Measurements from ENCODE around the gene FAM120A.

The FAM120A gene

GRCh38 chr9:93475108-93475507 is 23.6 kb downstream of the FAM120A start:
- H3K14ac ChIP-seq (ENCODE audit: low read length in 2 of 2), result no peak overlapping the region
- H3K4me3 ChIP-seq (ENCODE audit: insufficient read depth in 1 of 2, low read depth in 1 of 2, low read length in 2 of 2), result no peak overlapping the region
- H2BK15ac ChIP-seq (ENCODE audit: low read depth, poor library complexity, severe bottlenecking), result no peak overlapping the region
- no peak for DNase-seq
- no peak overlapping the region for H2BK120ac ChIP-seq (ENCODE audit: low read depth, low read length)
- no peak overlapping the region for H3K4ac ChIP-seq (ENCODE audit: low read depth in 1 of 2, low read length in 2 of 2)
- peaks cover under 1 to 33% of the 10 kb centered on the region in 2 experiments for H3K36me3 ChIP-seq (ENCODE audit: control insufficient read depth in 1 of 2, insufficient read depth in 2 of 2, low read depth in 1 of 2, low read length in 2 of 2)
- no peak overlapping the region for H3K9ac ChIP-seq (ENCODE audit: low read length)
- no peaks in the 10 kb centered on the region for H3K4me1 ChIP-seq (ENCODE audit: control insufficient read depth, insufficient read depth, low read depth, low read length)
- H3K9me3 ChIP-seq (ENCODE audit: control insufficient read depth, low read length), result no peaks in the 10 kb centered on the region
- no peak overlapping the region for H2BK12ac ChIP-seq (ENCODE audit: low read length in 2 of 2)
- H4K91ac ChIP-seq (ENCODE audit: low read length), result no peak overlapping the region
- H2AFZ ChIP-seq (ENCODE audit: low read depth, low read length), result no peak overlapping the region
- H3K79me1 ChIP-seq (replicated peaks; ENCODE audit: low read length, poor library complexity, severe bottlenecking), result peaks cover 5% of the 10 kb centered on the region
- H2AK5ac ChIP-seq (ENCODE audit: low read length, severe bottlenecking), result no peak overlapping the region
- no peak overlapping the region for H2BK5ac ChIP-seq (ENCODE audit: low read depth, low read length, poor library complexity, severe bottlenecking)
- WGBS, result 100% methylated on average over 1 of the region's 3 CpGs
- H3K4me2 ChIP-seq (ENCODE audit: low read length, poor library complexity, severe bottlenecking), result no peak overlapping the region
- no peak overlapping the region for H3K23ac ChIP-seq (ENCODE audit: low read length in 2 of 2)
- no peak overlapping the region for H3K27ac ChIP-seq (ENCODE audit: low read length, poor library complexity, severe bottlenecking)
- H3K27me3 ChIP-seq (ENCODE audit: control insufficient read depth in 1 of 2, insufficient read depth in 1 of 2, low read length in 2 of 2), result no peaks in the 10 kb centered on the region
- no peak overlapping the region for H4K8ac ChIP-seq (ENCODE audit: low read length)
- no peak overlapping the region for H3K18ac ChIP-seq (ENCODE audit: low read depth in 1 of 2, low read length in 2 of 2)

GRCh38 chr9:93475856-93476255 is 24.4 kb downstream of the FAM120A start:
- 91% methylated on average over 3 of the region's 3 CpGs for WGBS
- DNase-seq, result peak; percentile 34
- H3K36me3 ChIP-seq (ENCODE audit: control insufficient read depth in 1 of 2, insufficient read depth in 2 of 2, low read depth in 1 of 2, low read length in 2 of 2), result peaks cover 5 to 33% of the 10 kb centered on the region in 2 experiments

GRCh38 chr9:93476924-93477323 is 25.4 kb downstream of the FAM120A start:
- no peak overlapping the region for H2BK12ac ChIP-seq (ENCODE audit: low read length in 2 of 2)
- no peak for DNase-seq
- peaks cover 15% of the 10 kb centered on the region for H3K79me1 ChIP-seq (replicated peaks; ENCODE audit: low read length, poor library complexity, severe bottlenecking)
- H3K9me3 ChIP-seq (ENCODE audit: control insufficient read depth, low read length), result no peaks in the 10 kb centered on the region
- no peak overlapping the region for H4K8ac ChIP-seq (ENCODE audit: low read length)
- no peak overlapping the region for H2AFZ ChIP-seq (ENCODE audit: low read depth, low read length)
- no peak overlapping the region for H3K9ac ChIP-seq (ENCODE audit: low read length)
- no peak overlapping the region for H3K4ac ChIP-seq (ENCODE audit: low read depth in 1 of 2, low read length in 2 of 2)
- H3K4me2 ChIP-seq (ENCODE audit: low read length, poor library complexity, severe bottlenecking), result no peak overlapping the region
- H3K14ac ChIP-seq (ENCODE audit: low read length in 2 of 2), result no peak overlapping the region
- H3K18ac ChIP-seq (ENCODE audit: low read depth in 1 of 2, low read length in 2 of 2), result no peak overlapping the region
- H2BK120ac ChIP-seq (ENCODE audit: low read depth, low read length), result no peak overlapping the region
- H3K27ac ChIP-seq (ENCODE audit: low read length, poor library complexity, severe bottlenecking), result no peak overlapping the region
- H2BK5ac ChIP-seq (ENCODE audit: low read depth, low read length, poor library complexity, severe bottlenecking), result no peak overlapping the region
- H3K4me1 ChIP-seq (ENCODE audit: control insufficient read depth, insufficient read depth, low read depth, low read length), result peaks cover 5% of the 10 kb centered on the region
- no peak overlapping the region for H4K91ac ChIP-seq (ENCODE audit: low read length)
- no peaks in the 10 kb centered on the region for H3K27me3 ChIP-seq (ENCODE audit: control insufficient read depth in 1 of 2, insufficient read depth in 1 of 2, low read length in 2 of 2)
- peaks cover 7 to 27% of the 10 kb centered on the region in 2 experiments for H3K36me3 ChIP-seq (ENCODE audit: control insufficient read depth in 1 of 2, insufficient read depth in 2 of 2, low read depth in 1 of 2, low read length in 2 of 2)
- no peak overlapping the region for H2BK15ac ChIP-seq (ENCODE audit: low read depth, poor library complexity, severe bottlenecking)
- no peak overlapping the region for H2AK5ac ChIP-seq (ENCODE audit: low read length, severe bottlenecking)
- no peak overlapping the region for H3K4me3 ChIP-seq (ENCODE audit: insufficient read depth in 1 of 2, low read depth in 1 of 2, low read length in 2 of 2)
- no peak overlapping the region for H3K23ac ChIP-seq (ENCODE audit: low read length in 2 of 2)
- WGBS, result 78% methylated on average over 1 of the region's 4 CpGs

More at GRCh38 chr9:93475856-93476255, 24.4 kb downstream of the FAM120A start:
- no peak overlapping the region for H3K4me2 ChIP-seq (ENCODE audit: low read length, poor library complexity, severe bottlenecking)
- no peak overlapping the region for H2BK12ac ChIP-seq (ENCODE audit: low read length in 2 of 2)
- no peak overlapping the region for H3K4me3 ChIP-seq (ENCODE audit: insufficient read depth in 1 of 2, low read depth in 1 of 2, low read length in 2 of 2)
- no peak overlapping the region for H2AK5ac ChIP-seq (ENCODE audit: low read length, severe bottlenecking)
- H2AFZ ChIP-seq (ENCODE audit: low read depth, low read length), result no peak overlapping the region
- no peak overlapping the region for H3K23ac ChIP-seq (ENCODE audit: low read length in 2 of 2)
- H2BK5ac ChIP-seq (ENCODE audit: low read depth, low read length, poor library complexity, severe bottlenecking), result no peak overlapping the region
- H3K27me3 ChIP-seq (ENCODE audit: control insufficient read depth in 1 of 2, insufficient read depth in 1 of 2, low read length in 2 of 2), result no peaks in the 10 kb centered on the region
- H3K4me1 ChIP-seq (ENCODE audit: control insufficient read depth, insufficient read depth, low read depth, low read length), result peaks cover 3% of the 10 kb centered on the region
- no peak overlapping the region for H3K4ac ChIP-seq (ENCODE audit: low read depth in 1 of 2, low read length in 2 of 2)
- H2BK15ac ChIP-seq (ENCODE audit: low read depth, poor library complexity, severe bottlenecking), result no peak overlapping the region
- no peak overlapping the region for H4K91ac ChIP-seq (ENCODE audit: low read length)
- H4K8ac ChIP-seq (ENCODE audit: low read length), result no peak overlapping the region
- peaks cover 9% of the 10 kb centered on the region for H3K79me1 ChIP-seq (replicated peaks; ENCODE audit: low read length, poor library complexity, severe bottlenecking)
- H3K9me3 ChIP-seq (ENCODE audit: control insufficient read depth, low read length), result no peaks in the 10 kb centered on the region
- H3K9ac ChIP-seq (ENCODE audit: low read length), result no peak overlapping the region
- H3K18ac ChIP-seq (ENCODE audit: low read depth in 1 of 2, low read length in 2 of 2), result no peak overlapping the region
- no peak overlapping the region for H3K27ac ChIP-seq (ENCODE audit: low read length, poor library complexity, severe bottlenecking)
- no peak overlapping the region for H3K14ac ChIP-seq (ENCODE audit: low read length in 2 of 2)
- H2BK120ac ChIP-seq (ENCODE audit: low read depth, low read length), result no peak overlapping the region

- Histone ChIP-seq H2BK12ac (ENCODE audit: low read length in 2 of 2) (no peak overlapping the region), H2BK15ac (ENCODE audit: low read depth, poor library complexity, severe bottlenecking) (no peak overlapping the region), H3K9me3 (ENCODE audit: control insufficient read depth, low read length) (no peaks in the 10 kb centered on the region), H2AK5ac (ENCODE audit: low read length, severe bottlenecking) (no peak overlapping the region), H2BK5ac (ENCODE audit: low read depth, low read length, poor library complexity, severe bottlenecking) (no peak overlapping the region), H3K9ac (ENCODE audit: low read length) (no peak overlapping the region), H3K79me1 (replicated peaks; ENCODE audit: low read length, poor library complexity, severe bottlenecking) (peaks cover 17% of the 10 kb centered on the region), H3K36me3 (ENCODE audit: control insufficient read depth in 1 of 2, insufficient read depth in 2 of 2, low read depth in 1 of 2, low read length in 2 of 2) (peaks cover 8 to 24% of the 10 kb centered on the region in 2 experiments), H2AFZ (ENCODE audit: low read depth, low read length) (no peak overlapping the region), H3K27me3 (ENCODE audit: control insufficient read depth in 1 of 2, insufficient read depth in 1 of 2, low read length in 2 of 2) (no peaks in the 10 kb centered on the region), H3K27ac (ENCODE audit: low read length, poor library complexity, severe bottlenecking) (no peak overlapping the region), H4K8ac (ENCODE audit: low read length) (no peak overlapping the region), H3K4me1 (ENCODE audit: control insufficient read depth, insufficient read depth, low read depth, low read length) (peaks cover 5% of the 10 kb centered on the region), H3K4me2 (ENCODE audit: low read length, poor library complexity, severe bottlenecking) (no peak overlapping the region), H4K91ac (ENCODE audit: low read length) (no peak overlapping the region), H3K14ac (ENCODE audit: low read length in 2 of 2) (no peak overlapping the region), H3K23ac (ENCODE audit: low read length in 2 of 2) (no peak overlapping the region), H2BK120ac (ENCODE audit: low read depth, low read length) (no peak overlapping the region), H3K4ac (ENCODE audit: low read depth in 1 of 2, low read length in 2 of 2) (no peak overlapping the region), H3K18ac (ENCODE audit: low read depth in 1 of 2, low read length in 2 of 2) (no peak overlapping the region), H3K4me3 (ENCODE audit: insufficient read depth in 1 of 2, low read depth in 1 of 2, low read length in 2 of 2) (no peak overlapping the region)
- whole genome bisulfite sequencing, result 98% methylated on average over 2 of the region's 2 CpGs
- no peak for DNase-seq
Measured at GRCh38 chr9:93477397-93477796, 25.9 kb downstream of the FAM120A start.
